ENCODE data around the gene ZDHHC14. TPM values are rescaled to one million over a fixed set of nuclear protein-coding genes. Genes with fewer than 3 reads are reported as not detected.
A peak's percentile ranks its signal among the peaks of the same experiment; 100 is the strongest.

Gene ZDHHC14
- total RNA-seq, 1 experiment from 2014 or later, result 1.7 TPM

DNA sequence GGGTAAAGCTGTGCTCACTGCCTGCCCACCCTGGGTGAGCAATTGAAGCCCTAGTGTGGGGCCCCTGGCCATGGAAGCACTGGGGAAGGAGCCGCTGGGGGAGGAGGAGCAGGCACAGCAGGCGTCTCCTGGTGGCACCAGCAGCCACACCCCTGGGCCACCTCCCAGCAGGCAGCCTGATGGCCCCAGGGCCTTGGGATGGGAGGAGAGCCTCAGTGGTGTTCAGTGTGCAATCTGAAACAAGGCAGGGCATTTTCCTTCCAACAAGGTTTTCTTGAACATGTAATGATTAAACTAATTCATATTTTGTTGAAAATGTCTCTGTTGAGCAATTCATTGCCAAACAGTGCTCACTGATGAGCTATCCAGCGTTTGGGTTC lies 151.0 kb downstream of the ZDHHC14 start:
- Histone ChIP-seq H3K56ac (ENCODE audit: insufficient read length, low read depth, low read length) (no peak overlapping the region), H4K5ac (ENCODE audit: insufficient read length, low read depth, low read length) (no peak overlapping the region), H3K18ac (ENCODE audit: insufficient read length, low read depth, low read length) (no peak overlapping the region), H4K91ac (ENCODE audit: insufficient read length, low read depth, low read length) (no peak overlapping the region), H3K4me1 (ENCODE audit: insufficient read depth, low read length) (peaks cover 17% of the 10 kb centered on the region; the same call in 1 of the 2 replicates), H3K23me2 (ENCODE audit: insufficient read length, low read depth, low read length, poor library complexity, severe bottlenecking) (no peaks in the 10 kb centered on the region), H2BK20ac (ENCODE audit: low read depth, low read length, poor library complexity, severe bottlenecking) (no peak overlapping the region), H3K23ac (ENCODE audit: insufficient read length, low read depth, low read length) (no peak overlapping the region), H3K4me2 (ENCODE audit: insufficient read depth, insufficient read length, low read length) (no peak overlapping the region), H2BK120ac (ENCODE audit: low read depth, low read length, poor library complexity, severe bottlenecking) (no peak overlapping the region), H3K4ac (ENCODE audit: low read depth, low read length) (no peak overlapping the region), H2BK5ac (ENCODE audit: insufficient read length, low read length) (no peak overlapping the region), H2AFZ (ENCODE audit: low read length) (no peak overlapping the region), H4K8ac (replicated peaks; ENCODE audit: insufficient read length, low read depth, low read length) (no peak overlapping the region), H3K9me3 (ENCODE audit: control insufficient read depth, low read depth, low read length) (no peaks in the 10 kb centered on the region), H3K79me2 (ENCODE audit: insufficient read depth, low read length) (no peaks in the 10 kb centered on the region), H4K20me1 (ENCODE audit: control insufficient read depth, insufficient read depth, insufficient read length) (no peaks in the 10 kb centered on the region), H3T11ph (ENCODE audit: low read length) (no peak overlapping the region), H2BK15ac (ENCODE audit: low read depth, low read length) (no peak overlapping the region), H3K27me3 (ENCODE audit: insufficient read depth, low read length) (no peaks in the 10 kb centered on the region), H3K79me1 (ENCODE audit: insufficient read depth, low read depth, low read length, poor library complexity, severe bottlenecking) (no peaks in the 10 kb centered on the region), H3K27ac (ENCODE audit: insufficient read length, low read depth, low read length) (no peak overlapping the region), H2AK5ac (ENCODE audit: insufficient read length, low read length) (no peak overlapping the region), H3K14ac (ENCODE audit: insufficient read depth, low read length) (0 out of 2 replicates have a peak overlapping the region, but pooled peaks have one; percentile 39), H3K9ac (ENCODE audit: extremely low read depth, insufficient read length, low read length) (no peak overlapping the region), H2BK12ac (ENCODE audit: insufficient read length, low read depth, low read length) (peak overlapping the region; percentile 2)
- H3K4me1 Mint-ChIP-seq, result peaks cover 50 to 53% of the 10 kb centered on the region in 2 experiments
- no peak overlapping the region for H3K27ac Mint-ChIP-seq
- no peak overlapping the region for H3K4me3 Mint-ChIP-seq
- H3K36me3 Mint-ChIP-seq (ENCODE audit: insufficient read depth in 1 of 3, low read depth in 3 of 3), result no peaks in the 10 kb centered on the region
- no peak for DNase-seq
- no peaks in the 10 kb centered on the region for H3K9me3 Mint-ChIP-seq
- peaks cover 12% of the 10 kb centered on the region for H3K27me3 Mint-ChIP-seq (ENCODE audit: low read depth)
- no CpG with 5 or more reads among the region's 3 CpGs for WGBS (ENCODE audit: extremely low coverage, insufficient read length, low lambda C conversion rate)
- TF ChIP-seq, protein P1, sequence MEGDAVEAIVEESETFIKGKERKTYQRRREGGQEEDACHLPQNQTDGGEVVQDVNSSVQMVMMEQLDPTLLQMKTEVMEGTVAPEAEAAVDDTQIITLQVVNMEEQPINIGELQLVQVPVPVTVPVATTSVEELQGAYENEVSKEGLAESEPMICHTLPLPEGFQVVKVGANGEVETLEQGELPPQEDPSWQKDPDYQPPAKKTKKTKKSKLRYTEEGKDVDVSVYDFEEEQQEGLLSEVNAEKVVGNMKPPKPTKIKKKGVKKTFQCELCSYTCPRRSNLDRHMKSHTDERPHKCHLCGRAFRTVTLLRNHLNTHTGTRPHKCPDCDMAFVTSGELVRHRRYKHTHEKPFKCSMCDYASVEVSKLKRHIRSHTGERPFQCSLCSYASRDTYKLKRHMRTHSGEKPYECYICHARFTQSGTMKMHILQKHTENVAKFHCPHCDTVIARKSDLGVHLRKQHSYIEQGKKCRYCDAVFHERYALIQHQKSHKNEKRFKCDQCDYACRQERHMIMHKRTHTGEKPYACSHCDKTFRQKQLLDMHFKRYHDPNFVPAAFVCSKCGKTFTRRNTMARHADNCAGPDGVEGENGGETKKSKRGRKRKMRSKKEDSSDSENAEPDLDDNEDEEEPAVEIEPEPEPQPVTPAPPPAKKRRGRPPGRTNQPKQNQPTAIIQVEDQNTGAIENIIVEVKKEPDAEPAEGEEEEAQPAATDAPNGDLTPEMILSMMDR (conservative IDR thresholded peaks at IDR 0.05), result no peak

All from H9 (cell line).